ENCODE data around the gene TRIM16.
"Not testable (repeated sequence)": the region's sequence is repeated elsewhere in the genome, so short reads cannot be mapped to it uniquely, and the experiment has no call there.

GRCh38 chr17:15731900-15732299 lies 47.8 kb upstream of the TRIM16 start, which contains the start of gene TBC1D26:
- not testable (repeated sequence) for TF ChIP-seq CTCF, POLR2A (IDR thresholded peaks at IDR 0.05)

Data from vagina (tissue), 2 donors.